B cell (primary cell): ENCODE data around the gene NAA60.

Source experiments
- CTCF ChIP-seq: fragments of 200-600 bp; IDR thresholded peaks from one replicate; pipeline ENCODE4 v1.8.0; 2022; ENCODE audit warnings: antibody characterized with exemption, mild to moderate bottlenecking
- EZH2 ChIP-seq: IDR thresholded peaks from 2 replicates; pipeline ENCODE4 v1.6.1; 2012; ENCODE audit warnings: borderline replicate concordance, low read depth, mild to moderate bottlenecking, moderate library complexity, low read length; ENCODE audit not compliant: insufficient read depth, poor library complexity, severe bottlenecking

GRCh38 chr16:3528406-3528805 is 84.9 kb downstream of the NAA60 start:
- TF ChIP-seq EZH2: no peak
- TF ChIP-seq CTCF: no peak
